Measurements from ENCODE around the gene SPTBN4. TPM values are rescaled to one million over a fixed set of nuclear protein-coding genes. Genes with fewer than 3 reads are reported as not detected.

The SPTBN4 gene
- total RNA-seq, 2 experiments from 2014 or later = 1.3 to 2.3 TPM

GRCh38 chr19:40599902-40600569, 133.2 kb downstream of the SPTBN4 start:
- ChIA-PET POLR2A (interaction anchor here (1.1 to 1.9 kb wide), 4 partner anchors 10 to 134 kb away, joined by 3 to 8 read pairs (median 4); no protein-coding TSS in a partner anchor), CTCF (interaction anchor here (0.8 to 7.2 kb wide), 15 partner anchors 10 to 295 kb away, joined by 3 to 51 read pairs (median 8); no protein-coding TSS in a partner anchor)
- no peaks in the 10 kb centered on the region for H3K36me3 Mint-ChIP-seq (ENCODE audit: low read depth)
- ATAC-seq = no peak
- H3K27me3 Mint-ChIP-seq = peaks cover 43% of the 10 kb centered on the region
- DNase-seq = no peak
- no peak for TF ChIP-seq CTCF (IDR thresholded peaks at IDR 0.05)
- no peak overlapping the region for H3K27ac Mint-ChIP-seq
- intact Hi-C loops (cut with micrococcal nuclease) = loop anchor here (5.0 to 10.0 kb wide), 2 partner anchors 73 to 315 kb away; partner anchors contain the start of gene AKT2
- H3K4me3 Mint-ChIP-seq = peak overlapping the region; percentile 46
- peaks cover 61% of the 10 kb centered on the region for H3K4me1 Mint-ChIP-seq (ENCODE audit: low read depth)
- no peaks in the 10 kb centered on the region for H3K9me3 Mint-ChIP-seq

GRCh38 chr19:40600570-40601133, 133.9 kb downstream of the SPTBN4 start:
- TF ChIP-seq CTCF (IDR thresholded peaks at IDR 0.05) = no peak
- CTCF ChIA-PET = interaction anchor here (1.0 to 7.2 kb wide), 9 partner anchors 10 to 77 kb away, joined by 3 to 51 read pairs (median 8); no protein-coding TSS in a partner anchor
- Mint-ChIP-seq H3K27ac (no peak overlapping the region), H3K4me1 (ENCODE audit: low read depth) (peaks cover 65% of the 10 kb centered on the region), H3K4me3 (peak overlapping the region; percentile 46), H3K9me3 (no peaks in the 10 kb centered on the region), H3K27me3 (peaks cover 43% of the 10 kb centered on the region), H3K36me3 (ENCODE audit: low read depth) (no peaks in the 10 kb centered on the region)
- DNase-seq (peak; percentile 45), ATAC-seq (no peak)
- POLR2A ChIA-PET = interaction anchor here (1.1 to 1.9 kb wide), 4 partner anchors 9 to 135 kb away, joined by 3 to 8 read pairs (median 4); no protein-coding TSS in a partner anchor
- intact Hi-C loops (cut with micrococcal nuclease) = no loop called here

- TF ChIP-seq CTCF (IDR thresholded peaks at IDR 0.05) = no peak
- intact Hi-C loops (cut with micrococcal nuclease) = no loop called here
- Mint-ChIP-seq H3K9me3 (no peaks in the 10 kb centered on the region), H3K27ac (no peak within 1 kb of the TSS), H3K4me3 (peak within 1 kb of the TSS; percentile 67), H3K27me3 (peaks cover 40% of the 10 kb centered on the region), H3K4me1 (ENCODE audit: low read depth) (peaks cover 69% of the 10 kb centered on the region), H3K36me3 (ENCODE audit: low read depth) (no peaks in the 10 kb centered on the region)
- CTCF ChIA-PET = interaction anchor here (1.0 to 7.2 kb wide), 7 partner anchors 9 to 76 kb away, joined by 4 to 51 read pairs (median 7); no protein-coding TSS in a partner anchor
- DNase-seq (no peak), ATAC-seq (no peak)
- POLR2A ChIA-PET = interaction anchor here (0.5 to 1.9 kb wide), 4 partner anchors 28 to 169 kb away, joined by 3 to 8 read pairs (median 3); no protein-coding TSS in a partner anchor
Measured at GRCh38 chr19:40601134-40601974, 134.6 kb downstream of the SPTBN4 start, which contains the start of gene LTBP4. Gene LTBP4 (plus strand): TSS chr19:40601369. CDS start chr19:40601388, 19 bp downstream.

DNA sequence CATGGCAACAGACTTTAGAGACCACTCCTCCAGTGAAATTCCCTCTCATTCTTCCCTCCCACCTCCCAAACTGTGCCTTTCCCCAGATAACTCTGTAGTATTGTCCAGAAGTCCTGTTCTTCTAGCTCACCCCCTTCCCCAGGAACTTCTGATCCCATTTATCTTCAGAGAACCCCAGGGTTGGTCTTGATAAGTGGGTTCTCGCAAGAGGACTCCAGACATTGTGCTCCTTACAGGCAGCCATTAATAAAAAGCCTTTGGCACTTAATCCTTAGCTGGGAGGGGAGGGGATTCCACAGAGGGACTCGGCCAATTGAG, 136.2 kb downstream of the SPTBN4 start:
- ATAC-seq (no peak), DNase-seq (no peak)
- Mint-ChIP-seq H3K9me3 (no peaks in the 10 kb centered on the region), H3K27me3 (peaks cover 31% of the 10 kb centered on the region), H3K27ac (no peak overlapping the region), H3K36me3 (ENCODE audit: low read depth) (no peaks in the 10 kb centered on the region), H3K4me3 (no peak overlapping the region), H3K4me1 (ENCODE audit: low read depth) (peaks cover 70% of the 10 kb centered on the region)
- intact Hi-C loops (cut with micrococcal nuclease) = no loop called here
- ChIA-PET CTCF (interaction anchor here (1.1 to 7.2 kb wide), 14 partner anchors 11 to 182 kb away, joined by 3 to 51 read pairs (median 5); partner anchors contain the start of gene BLVRB), POLR2A (interaction anchor here (0.9 to 4.3 kb wide), 3 partner anchors 8 to 136 kb away, joined by 3 to 31 read pairs (median 3); partner anchors contain the start of gene SPTBN4)
- TF ChIP-seq CTCF (IDR thresholded peaks at IDR 0.05) = no peak

All from activated CD8-positive, alpha-beta T cell treated with anti-CD3 and anti-CD28 coated beads for 36 hours (primary cell).